CD14-positive monocyte (primary cell): ENCODE results near the gene TUBE1. TPM values are rescaled to one million over a fixed set of nuclear protein-coding genes. Genes with fewer than 3 reads are reported as not detected.

Experiments
- DNase-seq, 3 donors: peaks; one replicate each; pipeline ENCODE4 v3.0.0-alpha.2; 2011 to 2022
- H2AFZ ChIP-seq: 2 replicates; pipeline ENCODE4 v1.6.0; 2012; ENCODE audit warnings: mild to moderate bottlenecking, low read depth, low read length, inconsistent platforms; ENCODE audit not compliant: insufficient read depth, poor library complexity, severe bottlenecking
- H3K27ac ChIP-seq, 2 donors: 1 replicate in 1 of 2; 2 replicates in 1 of 2; pipeline ENCODE4 v1.5.1; 2012 to 2013; ENCODE audit warnings: low read length in 2 of 2, control low read depth in 1 of 2, inconsistent platforms in 1 of 2, low read depth in 1 of 2, mild to moderate bottlenecking in 1 of 2
- H3K27me3 ChIP-seq, 2 donors: one replicate each; pipeline versions ENCODE4 v1.6.0 to v1.6.1; 2011 to 2013; ENCODE audit warnings: low read length in 2 of 2; ENCODE audit not compliant: control insufficient read depth in 2 of 2, insufficient read depth in 2 of 2
- H3K36me3 ChIP-seq, 2 donors: replicated peaks in 1 of 2; 1 replicate in 1 of 2; 2 replicates in 1 of 2; pipeline versions ENCODE4 v1.5.1 to v1.6.1; 2012 to 2013; ENCODE audit warnings: low read length in 2 of 2, control low read depth in 1 of 2, inconsistent platforms in 1 of 2, mild to moderate bottlenecking in 1 of 2; ENCODE audit not compliant: insufficient read depth in 2 of 2, control insufficient read depth in 1 of 2
- H3K4me1 ChIP-seq, 2 donors: 1 replicate in 1 of 2; 2 replicates in 1 of 2; pipeline versions ENCODE4 v1.5.1 to v1.6.1; 2012 to 2013; ENCODE audit warnings: low read length in 2 of 2, control low read depth in 1 of 2, inconsistent platforms in 1 of 2, mild to moderate bottlenecking in 1 of 2, moderate library complexity in 1 of 2; ENCODE audit not compliant: insufficient read depth in 2 of 2, control insufficient read depth in 1 of 2
- H3K4me2 ChIP-seq: replicated peaks from 2 replicates; pipeline ENCODE3; 2012; ENCODE audit warnings: low read length, moderate library complexity, mild to moderate bottlenecking; ENCODE audit not compliant: poor library complexity, severe bottlenecking; ENCODE audit errors: extremely low read depth
- H3K4me3 ChIP-seq, 3 experiments: fragments of 200-600 bp in 1 of 3; sonication (generic) in 1 of 3; replicated peaks in 1 of 3; 1 replicate in 2 of 3; 2 replicates in 1 of 3; pipeline ENCODE4 v1.5.1; 2011 to 2013; ENCODE audit warnings: low read length in 3 of 3, mild to moderate bottlenecking in 3 of 3, control low read depth in 2 of 3, low read depth in 2 of 3, inconsistent platforms in 1 of 3, moderate library complexity in 1 of 3
- H3K79me2 ChIP-seq: 2 replicates; pipeline ENCODE4 v1.6.0; 2012; ENCODE audit warnings: mild to moderate bottlenecking, control low read depth, inconsistent platforms, low read length, moderate library complexity; ENCODE audit not compliant: insufficient read depth
- H3K9ac ChIP-seq: 2 replicates; pipeline ENCODE4 v1.6.0; 2017; ENCODE audit warnings: low read length, mild to moderate bottlenecking; ENCODE audit not compliant: insufficient read depth, poor library complexity, severe bottlenecking
- H3K9me3 ChIP-seq, 2 donors: replicated peaks in 1 of 2; 1 replicate in 1 of 2; 2 replicates in 1 of 2; pipeline versions ENCODE4 v1.5.1 to v1.6.1; 2012 to 2013; ENCODE audit warnings: low read length in 2 of 2, control low read depth in 1 of 2; ENCODE audit not compliant: control insufficient read depth in 1 of 2, insufficient read depth in 1 of 2
- H4K20me1 ChIP-seq: 2 replicates; pipeline ENCODE4 v1.6.0; 2012; ENCODE audit warnings: mild to moderate bottlenecking, low read length, control low read depth, moderate library complexity; ENCODE audit not compliant: insufficient read depth
- H3K27ac Mint-ChIP-seq, 7 donors: one replicate each; pipeline ENCODE4 v1.8.0; 2020; ENCODE audit warnings: mild to moderate bottlenecking in 7 of 7, mixed read lengths in 7 of 7, moderate library complexity in 6 of 7, inconsistent platforms in 2 of 7
- H3K27me3 Mint-ChIP-seq, 3 donors: one replicate each; pipeline ENCODE4 v1.8.0; 2021 to 2022; ENCODE audit warnings: low read depth in 3 of 3, mild to moderate bottlenecking in 3 of 3, mixed read lengths in 3 of 3, moderate library complexity in 3 of 3, inconsistent platforms in 1 of 3
- H3K36me3 Mint-ChIP-seq, 2 donors: one replicate each; pipeline ENCODE4 v1.8.0; 2020; ENCODE audit warnings: mixed read lengths in 2 of 2, inconsistent platforms in 1 of 2, mild to moderate bottlenecking in 1 of 2
- H3K4me1 Mint-ChIP-seq: one replicate; pipeline ENCODE4 v1.8.0; 2020; ENCODE audit warnings: mild to moderate bottlenecking, mixed read lengths
- H3K4me3 Mint-ChIP-seq, 2 donors: one replicate each; pipeline ENCODE4 v1.8.0; 2020; ENCODE audit warnings: mild to moderate bottlenecking in 2 of 2, mixed read lengths in 2 of 2, moderate library complexity in 1 of 2
- H3K9me3 Mint-ChIP-seq, 7 donors: one replicate each; pipeline ENCODE4 v1.8.0; 2020 to 2022; ENCODE audit warnings: mixed read lengths in 7 of 7, mild to moderate bottlenecking in 6 of 7, moderate library complexity in 6 of 7, inconsistent platforms in 2 of 7
- CTCF ChIP-seq: fragments of 200-600 bp; IDR thresholded peaks from one replicate; pipeline ENCODE4 v1.8.0; 2022; ENCODE audit warnings: antibody characterized with exemption, mild to moderate bottlenecking
- WGBS: methylation state at CpG from one replicate; pipeline ENCODE4 v1.1.5; 2013; ENCODE audit warnings: missing lambda C conversion rate; ENCODE audit not compliant: insufficient coverage; 5-methylcytosine and 5-hydroxymethylcytosine counted together
- intact Hi-C, 2 donors: fragments of 100-400 bp; cut with micrococcal nuclease; formaldehyde crosslinking; loops; one replicate each; pipeline versions ENCODE4 v1.15.0 to v1.15.1; 2023
- polyA plus RNA-seq, 3 donors: library from polyadenylated mRNA; depleted of rRNA in 1 of 3; unstranded in 2 of 3; stranded (reverse) in 1 of 3; fragments of 300-500 nt in 2 of 3; fragments of >200 nt in 1 of 3; fragmentation: Illumina TruSeq in 2 of 3; gene quantifications; 1 replicate in 2 of 3; 2 replicates in 1 of 3; pipeline ENCODE4 v1.2.3, GENCODE V29; 2012 to 2021

TUBE1 gene
- polyA plus RNA-seq, 3 donors, result 2.1 to 4.6 (median 2.7) TPM

DNA sequence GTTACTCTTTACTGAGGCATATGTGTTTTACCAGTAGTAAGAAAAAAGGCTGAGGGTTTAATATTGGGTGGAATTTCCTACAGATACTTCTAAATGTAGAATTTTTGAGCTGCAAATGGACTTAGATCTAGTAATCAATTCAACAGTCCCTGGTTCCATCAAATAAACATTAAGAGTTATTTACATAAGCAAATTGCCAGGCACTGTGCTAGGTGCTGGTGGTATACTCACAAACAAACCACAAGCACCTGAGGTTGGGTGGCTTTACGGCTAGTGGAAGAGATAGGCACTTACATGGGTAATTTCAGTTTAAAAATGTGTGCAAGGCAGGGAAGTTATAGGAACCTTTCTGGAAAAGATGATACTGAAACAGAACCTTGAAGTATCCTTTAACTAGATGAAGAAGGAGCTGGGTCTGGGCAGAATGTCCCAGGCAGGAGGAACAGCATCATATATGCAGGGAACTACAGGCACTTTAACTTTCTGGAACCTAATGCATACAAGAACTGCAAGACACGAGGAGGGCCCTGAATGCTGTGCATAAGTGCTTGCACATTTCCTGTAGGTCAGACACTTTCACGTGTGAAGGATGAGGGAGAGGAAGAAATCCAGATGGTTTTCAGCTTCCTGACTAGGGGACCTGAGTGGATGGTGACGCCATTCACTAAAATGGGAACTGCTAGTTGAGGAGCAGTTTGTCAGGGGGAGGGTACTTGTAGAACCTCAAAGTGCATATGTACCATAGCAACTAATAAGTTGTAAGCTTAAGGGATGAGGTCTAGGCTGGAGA, 28.8 kb downstream of the TUBE1 start:
- 6% methylated on average over 3 of the region's 4 CpGs for WGBS
- Histone ChIP-seq H3K9me3 (no peaks in the 10 kb centered on the region), H3K4me3 (no peak overlapping the region), H2AFZ (no peak overlapping the region), H4K20me1 (no peaks in the 10 kb centered on the region), H3K36me3 (no peaks in the 10 kb centered on the region), H3K27me3 (no peaks in the 10 kb centered on the region), H3K79me2 (no peaks in the 10 kb centered on the region), H3K4me2 (no peak overlapping the region), H3K27ac (no peak overlapping the region), H3K4me1 (no peaks in the 10 kb centered on the region), H3K9ac (no peak overlapping the region)
- Mint-ChIP-seq H3K27ac (no peak overlapping the region), H3K36me3 (no peaks in the 10 kb centered on the region), H3K9me3 (no peaks in the 10 kb centered on the region), H3K27me3 (no peaks in the 10 kb centered on the region), H3K4me3 (no peak overlapping the region), H3K4me1 (no peaks in the 10 kb centered on the region)
- intact Hi-C loops, result no loop called here
- no peak for TF ChIP-seq CTCF
- no peak for DNase-seq

- peak overlapping the region in 1 of 7 donors; percentile 1 for H3K27ac Mint-ChIP-seq
- Histone ChIP-seq H3K27ac (no peak overlapping the region), H3K36me3 (no peaks in the 10 kb centered on the region), H3K4me2 (no peak overlapping the region), H3K9me3 (no peaks in the 10 kb centered on the region), H3K4me1 (no peaks in the 10 kb centered on the region), H2AFZ (no peak overlapping the region), H3K4me3 (no peak overlapping the region), H3K9ac (no peak overlapping the region), H3K27me3 (no peaks in the 10 kb centered on the region), H3K79me2 (no peaks in the 10 kb centered on the region), H4K20me1 (no peaks in the 10 kb centered on the region)
- no peaks in the 10 kb centered on the region for H3K36me3 Mint-ChIP-seq
- no peak for TF ChIP-seq CTCF
- no peaks in the 10 kb centered on the region for H3K4me1 Mint-ChIP-seq
- H3K4me3 Mint-ChIP-seq, result no peak overlapping the region
- intact Hi-C loops, result no loop called here
- H3K9me3 Mint-ChIP-seq, result no peaks in the 10 kb centered on the region
- no peaks in the 10 kb centered on the region for H3K27me3 Mint-ChIP-seq
- no peak for DNase-seq
- WGBS, result 94% methylated on average over 10 of the region's 10 CpGs
Measured at GRCh38 chr6:112054555-112055190, 32.6 kb downstream of the TUBE1 start.
